Activated CD4-positive, alpha-beta T cell treated with anti-CD3 and anti-CD28 coated beads, Interleukin-2, Interleukin-6, amounts not matched to agents 100 ng/mL and 50 ng/mL, durations not matched to agents 16 hours and 8 hours (primary cell): Measurements from ENCODE around the gene NUB1.

Source experiments
- DNase-seq: peaks from one replicate; pipeline ENCODE4 v3.0.0-alpha.2; 2020

NUB1 gene

GRCh38 chr7:151379193-151379520, 37.5 kb downstream of the NUB1 start:
- DNase-seq, result no peak

GRCh38 chr7:151379534-151380198, 38.1 kb downstream of the NUB1 start:
- no peak for DNase-seq

GRCh38 chr7:151380199-151381097, 38.8 kb downstream of the NUB1 start:
- DNase-seq, result no peak

GRCh38 chr7:151381098-151381347, 39.4 kb downstream of the NUB1 start:
- DNase-seq, result no peak

GRCh38 chr7:151381348-151382078, 39.9 kb downstream of the NUB1 start:
- DNase-seq, result no peak

GRCh38 chr7:151382079-151382885, 40.7 kb downstream of the NUB1 start:
- DNase-seq, result no peak

GRCh38 chr7:151383638-151384351, 42.2 kb downstream of the NUB1 start:
- no peak for DNase-seq

- DNase-seq, result no peak
These were observed 42.7 kb downstream of the NUB1 start for GRCh38 chr7:151384352-151384697.

GRCh38 chr7:151384776-151385625, 43.4 kb downstream of the NUB1 start:
- DNase-seq, result no peak

- DNase-seq, result no peak
These were observed 44.2 kb downstream of the NUB1 start for GRCh38 chr7:151385626-151386300.

- no peak for DNase-seq
These were observed 44.9 kb downstream of the NUB1 start for GRCh38 chr7:151386301-151387160.

- DNase-seq, result no peak
These were observed 45.8 kb downstream of the NUB1 start for GRCh38 chr7:151387161-151388006.

- no peak for DNase-seq
These were observed 46.3 kb downstream of the NUB1 start for GRCh38 chr7:151388007-151388297.

GRCh38 chr7:151388430-151388829, 46.8 kb downstream of the NUB1 start:
- DNase-seq, result no peak

- DNase-seq, result no peak
These were observed 47.6 kb downstream of the NUB1 start for GRCh38 chr7:151389096-151389767.

- no peak for DNase-seq
These were observed 48.4 kb downstream of the NUB1 start for GRCh38 chr7:151389768-151390597.

- DNase-seq, result no peak
These were observed 49.2 kb downstream of the NUB1 start for GRCh38 chr7:151390598-151391357.
